Measurements from ENCODE around the gene NUP210L.
"Not testable (repeated sequence)": the region's sequence is repeated elsewhere in the genome, so short reads cannot be mapped to it uniquely, and the experiment has no call there.

NUP210L gene

DNA sequence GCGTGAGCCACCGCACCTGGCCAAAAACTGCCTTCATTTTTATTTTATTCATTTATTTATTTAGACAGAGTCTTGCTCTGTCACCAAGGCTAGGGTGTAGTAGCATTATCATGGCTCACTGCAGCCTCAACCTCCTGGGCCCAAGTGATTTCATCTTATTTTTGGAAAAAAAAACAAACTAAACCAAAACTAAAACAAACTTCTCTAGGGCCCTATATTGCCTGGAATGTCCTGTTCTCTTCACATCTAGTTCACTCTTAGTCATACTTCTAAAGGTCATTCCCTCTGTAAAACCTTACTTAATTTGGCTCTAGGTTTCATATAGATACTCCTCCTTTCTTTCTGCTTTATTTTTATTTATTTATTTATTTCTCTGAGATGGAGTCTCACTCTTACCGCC, 148.7 kb downstream of the NUP210L start:
- Histone ChIP-seq H3K9me3 (ENCODE audit: low read depth, low read length) (no peaks in the 10 kb centered on the region), H3K27ac (no peak overlapping the region), H3K36me3 (ENCODE audit: insufficient read depth, low read length) (no peaks in the 10 kb centered on the region), H3K4me3 (no peak overlapping the region), H3K9ac (ENCODE audit: insufficient read length) (no peak overlapping the region)
- DNase-seq (ENCODE audit: low read depth, low spot score): no peak
- TF ChIP-seq POLR2AphosphoS5 (IDR thresholded peaks at IDR 0.05; ENCODE audit: borderline replicate concordance, low read depth, low read length): no peak
- TF ChIP-seq FOXP2 (optimal IDR thresholded peaks at IDR 0.05; ENCODE audit: control extremely low read depth, extremely low read length, insufficient read depth): no peak
- no peak for TF ChIP-seq EZH2 (IDR thresholded peaks at IDR 0.05)

- no peak for DNase-seq (ENCODE audit: low read depth, low spot score)
- Histone ChIP-seq H3K27ac (no peak overlapping the region), H3K36me3 (ENCODE audit: insufficient read depth, low read length) (peaks cover 3% of the 10 kb centered on the region; the same call in 1 of the 2 replicates), H3K9me3 (ENCODE audit: low read depth, low read length) (no peaks in the 10 kb centered on the region), H3K4me3 (no peak overlapping the region), H3K9ac (ENCODE audit: insufficient read length) (no peak overlapping the region)
- no peak for TF ChIP-seq POLR2AphosphoS5 (IDR thresholded peaks at IDR 0.05; ENCODE audit: borderline replicate concordance, low read depth, low read length)
- TF ChIP-seq EZH2 (IDR thresholded peaks at IDR 0.05): no peak
- no peak for TF ChIP-seq FOXP2 (optimal IDR thresholded peaks at IDR 0.05; ENCODE audit: control extremely low read depth, extremely low read length, insufficient read depth)
Observed at GRCh38 chr1:154000420-154000819, 154.5 kb downstream of the NUP210L start.

GRCh38 chr1:153996882-153997281, 158.0 kb downstream of the NUP210L start:
- not testable (repeated sequence) for DNase-seq (ENCODE audit: low read depth, low spot score); H3K9ac ChIP-seq (ENCODE audit: insufficient read length); H3K9me3 ChIP-seq (ENCODE audit: low read depth, low read length); H3K27ac ChIP-seq; H3K4me3 ChIP-seq
- H3K36me3 ChIP-seq (ENCODE audit: insufficient read depth, low read length): peaks cover 37% of the 10 kb centered on the region

DNA sequence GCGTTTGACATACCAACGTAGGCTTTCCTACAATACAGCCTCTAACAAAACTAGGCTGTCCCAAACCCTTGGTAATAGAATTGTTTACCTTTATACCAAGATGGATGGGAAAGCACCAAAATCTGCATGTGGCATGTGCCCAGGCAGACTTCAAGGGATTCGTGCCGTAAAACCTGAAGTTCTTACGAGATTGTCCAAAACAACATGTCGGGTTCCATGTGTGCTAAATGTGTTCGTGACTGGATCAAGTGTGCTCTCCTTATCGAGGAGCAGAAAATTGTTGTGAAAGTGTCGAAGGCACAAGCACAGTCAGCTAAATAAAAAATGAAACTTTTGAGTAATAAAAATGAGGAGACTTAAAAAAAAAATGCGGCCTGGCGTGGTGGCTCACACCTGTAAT, 159.2 kb downstream of the NUP210L start:
- DNase-seq (ENCODE audit: low read depth, low spot score): no peak
- Histone ChIP-seq H3K27ac (peak overlapping the region; percentile 60; the same call in 1 of the 2 replicates), H3K4me3 (no peak overlapping the region), H3K36me3 (ENCODE audit: insufficient read depth, low read length) (peaks cover 47% of the 10 kb centered on the region), H3K9me3 (ENCODE audit: low read depth, low read length) (no peaks in the 10 kb centered on the region), H3K9ac (ENCODE audit: insufficient read length) (no peak overlapping the region)
- no peak for TF ChIP-seq POLR2AphosphoS5 (IDR thresholded peaks at IDR 0.05; ENCODE audit: borderline replicate concordance, low read depth, low read length)
- no peak for TF ChIP-seq FOXP2 (optimal IDR thresholded peaks at IDR 0.05; ENCODE audit: control extremely low read depth, extremely low read length, insufficient read depth)
- TF ChIP-seq EZH2 (IDR thresholded peaks at IDR 0.05): no peak

DNA sequence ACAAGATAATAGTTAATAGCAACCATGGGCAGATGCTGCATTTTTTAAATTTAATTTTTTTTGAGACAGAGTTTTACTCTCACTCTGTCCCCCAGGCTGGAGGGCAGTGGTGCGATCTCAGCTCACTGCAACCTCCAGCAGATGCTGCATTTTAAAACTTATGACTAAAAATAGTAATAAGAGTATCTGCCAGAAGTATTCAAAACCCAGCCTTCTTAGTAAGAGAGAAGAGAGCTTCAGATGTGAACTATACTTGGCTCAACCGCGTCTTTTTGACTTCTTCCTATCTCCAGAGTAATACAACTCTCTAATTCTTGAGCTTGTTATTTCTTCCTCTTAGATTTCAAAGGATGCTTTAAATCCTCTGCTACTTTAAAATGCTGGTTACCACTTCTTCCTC, 159.7 kb downstream of the NUP210L start:
- peaks cover 47% of the 10 kb centered on the region for H3K36me3 ChIP-seq (ENCODE audit: insufficient read depth, low read length)
- H3K27ac ChIP-seq: peak overlapping the region; percentile 60
- no peak overlapping the region for H3K4me3 ChIP-seq
- H3K9me3 ChIP-seq (ENCODE audit: low read depth, low read length): no peaks in the 10 kb centered on the region
- DNase-seq (ENCODE audit: low read depth, low spot score): no peak
- TF ChIP-seq EZH2 (IDR thresholded peaks at IDR 0.05): no peak
- no peak for TF ChIP-seq POLR2AphosphoS5 (IDR thresholded peaks at IDR 0.05; ENCODE audit: borderline replicate concordance, low read depth, low read length)
- TF ChIP-seq FOXP2 (optimal IDR thresholded peaks at IDR 0.05; ENCODE audit: control extremely low read depth, extremely low read length, insufficient read depth): no peak
- no peak overlapping the region for H3K9ac ChIP-seq (ENCODE audit: insufficient read length)

GRCh38 chr1:153991806-153992205, 163.1 kb downstream of the NUP210L start:
- H3K9ac ChIP-seq (ENCODE audit: insufficient read length): peak overlapping the region; percentile 94
- peak overlapping the region; percentile 81 for H3K27ac ChIP-seq
- peaks cover 47% of the 10 kb centered on the region for H3K36me3 ChIP-seq (ENCODE audit: insufficient read depth, low read length)
- H3K9me3 ChIP-seq (ENCODE audit: low read depth, low read length): no peaks in the 10 kb centered on the region
- no peak for TF ChIP-seq POLR2AphosphoS5 (IDR thresholded peaks at IDR 0.05; ENCODE audit: borderline replicate concordance, low read depth, low read length)
- TF ChIP-seq EZH2 (IDR thresholded peaks at IDR 0.05): no peak
- TF ChIP-seq FOXP2 (optimal IDR thresholded peaks at IDR 0.05; ENCODE audit: control extremely low read depth, extremely low read length, insufficient read depth): no peak
- peak overlapping the region; percentile 93 for H3K4me3 ChIP-seq
- no peak for DNase-seq (ENCODE audit: low read depth, low spot score)

DNA sequence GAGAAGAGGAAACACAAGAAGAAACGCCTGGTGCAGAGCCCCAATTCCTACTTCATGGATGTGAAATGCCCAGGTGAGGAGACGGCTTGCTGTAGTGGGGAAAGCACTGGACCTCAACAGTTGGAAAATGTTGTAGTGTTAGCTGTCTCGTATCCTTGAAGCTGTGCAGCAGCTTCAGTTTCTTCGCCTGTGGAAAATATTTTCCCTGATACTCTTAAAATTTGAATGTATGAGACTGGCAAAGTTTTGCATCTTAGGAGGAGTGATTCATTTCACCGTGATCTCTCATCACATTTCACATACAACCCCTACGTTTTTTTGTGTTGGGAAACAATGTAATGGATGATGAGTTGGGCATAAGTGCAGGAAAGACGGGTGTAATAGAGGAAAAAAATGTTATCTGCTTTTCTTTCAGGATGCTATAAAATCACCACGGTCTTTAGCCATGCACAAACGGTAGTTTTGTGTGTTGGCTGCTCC, 163.7 kb downstream of the NUP210L start:
- peaks cover 47% of the 10 kb centered on the region for H3K36me3 ChIP-seq (ENCODE audit: insufficient read depth, low read length)
- H3K9me3 ChIP-seq (ENCODE audit: low read depth, low read length): no peaks in the 10 kb centered on the region
- H3K27ac ChIP-seq: peak overlapping the region; percentile 81
- H3K9ac ChIP-seq (ENCODE audit: insufficient read length): peak overlapping the region; percentile 94
- TF ChIP-seq EZH2 (IDR thresholded peaks at IDR 0.05): no peak
- TF ChIP-seq FOXP2 (optimal IDR thresholded peaks at IDR 0.05; ENCODE audit: control extremely low read depth, extremely low read length, insufficient read depth): no peak
- no peak for TF ChIP-seq POLR2AphosphoS5 (IDR thresholded peaks at IDR 0.05; ENCODE audit: borderline replicate concordance, low read depth, low read length)
- peak overlapping the region; percentile 93 for H3K4me3 ChIP-seq
- no peak for DNase-seq (ENCODE audit: low read depth, low spot score)

DNA sequence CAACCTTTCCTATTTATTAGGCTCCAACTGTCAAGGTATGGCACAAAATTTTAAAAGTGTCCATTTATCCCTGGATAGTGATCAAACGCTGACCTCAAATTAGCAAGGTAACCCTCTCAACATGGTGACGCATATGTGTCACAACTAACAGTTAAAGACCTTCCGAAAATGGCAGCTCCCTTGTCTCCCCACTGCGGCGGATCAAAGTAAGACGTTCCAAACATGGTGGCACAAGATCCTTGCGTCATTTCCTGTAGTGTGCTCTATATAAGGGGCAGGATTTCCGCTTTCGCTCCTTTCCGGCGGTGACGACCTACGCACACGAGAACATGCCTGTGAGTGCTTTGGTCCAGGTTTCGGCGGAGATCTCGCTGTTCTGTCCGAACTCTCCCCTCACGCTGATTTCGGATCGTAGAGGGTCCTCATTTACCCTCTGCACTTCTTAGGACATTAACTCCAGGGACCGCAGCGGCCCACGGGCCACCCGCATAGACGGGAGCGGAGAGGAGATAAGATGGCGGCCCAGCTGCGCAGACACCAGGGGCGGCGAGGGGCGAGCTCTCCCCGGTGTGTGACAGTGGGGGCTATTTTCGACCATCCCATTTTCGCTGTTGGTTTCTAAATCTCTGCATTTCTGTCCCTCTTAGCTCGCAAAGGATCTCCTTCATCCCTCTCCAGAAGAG, 164.3 kb downstream of the NUP210L start, which contains the start of gene RPS27:
Gene RPS27 (plus strand): TSS at position 295 of the 683 bp plus-strand sequence. CDS start 35 bp downstream, at position 330.
- Histone ChIP-seq H3K4me3 (peak within 1 kb of the TSS; percentile 93), H3K9me3 (ENCODE audit: low read depth, low read length) (no peaks in the 10 kb centered on the region), H3K9ac (ENCODE audit: insufficient read length) (peak within 1 kb of the TSS; percentile 94), H3K27ac (peak within 1 kb of the TSS; percentile 81), H3K36me3 (ENCODE audit: insufficient read depth, low read length) (peaks cover 46% of the 10 kb centered on the region)
- TF ChIP-seq FOXP2 (optimal IDR thresholded peaks at IDR 0.05; ENCODE audit: control extremely low read depth, extremely low read length, insufficient read depth) (no peak), EZH2 (IDR thresholded peaks at IDR 0.05) (no peak), POLR2AphosphoS5 (IDR thresholded peaks at IDR 0.05; ENCODE audit: borderline replicate concordance, low read depth, low read length) (peak; percentile 100)
- peak; percentile 94 for DNase-seq (ENCODE audit: low read depth, low spot score)

DNA sequence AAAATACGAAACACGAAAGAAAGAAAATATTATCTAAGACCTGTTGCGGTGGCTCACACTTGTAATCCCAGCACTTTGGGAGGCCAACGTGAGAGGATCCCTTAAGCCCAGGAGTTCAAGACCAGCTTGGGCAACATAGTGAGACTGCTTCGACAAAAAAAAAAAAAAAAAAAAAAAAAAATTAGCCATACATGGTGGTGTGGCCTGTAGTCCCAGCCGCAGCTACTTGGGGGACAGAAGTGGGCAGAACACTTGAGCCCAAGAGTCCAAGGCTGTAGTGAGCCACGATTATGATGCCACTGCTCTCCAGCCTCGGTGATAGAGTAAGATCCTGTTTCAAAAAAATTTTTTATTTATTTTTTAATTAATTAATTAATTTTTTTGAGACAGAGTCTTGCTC, 167.3 kb downstream of the NUP210L start:
- H3K9me3 ChIP-seq (ENCODE audit: low read depth, low read length): no peaks in the 10 kb centered on the region
- H3K9ac ChIP-seq (ENCODE audit: insufficient read length): no peak overlapping the region
- TF ChIP-seq FOXP2 (optimal IDR thresholded peaks at IDR 0.05; ENCODE audit: control extremely low read depth, extremely low read length, insufficient read depth) (no peak), EZH2 (IDR thresholded peaks at IDR 0.05) (no peak), POLR2AphosphoS5 (IDR thresholded peaks at IDR 0.05; ENCODE audit: borderline replicate concordance, low read depth, low read length) (no peak)
- no peak overlapping the region for H3K4me3 ChIP-seq
- H3K36me3 ChIP-seq (ENCODE audit: insufficient read depth, low read length): peaks cover 17% of the 10 kb centered on the region
- no peak for DNase-seq (ENCODE audit: low read depth, low spot score)
- H3K27ac ChIP-seq: no peak overlapping the region

Measured in SK-N-MC (cell line).